ENCODE measurements around the gene LAMB3.

DNA sequence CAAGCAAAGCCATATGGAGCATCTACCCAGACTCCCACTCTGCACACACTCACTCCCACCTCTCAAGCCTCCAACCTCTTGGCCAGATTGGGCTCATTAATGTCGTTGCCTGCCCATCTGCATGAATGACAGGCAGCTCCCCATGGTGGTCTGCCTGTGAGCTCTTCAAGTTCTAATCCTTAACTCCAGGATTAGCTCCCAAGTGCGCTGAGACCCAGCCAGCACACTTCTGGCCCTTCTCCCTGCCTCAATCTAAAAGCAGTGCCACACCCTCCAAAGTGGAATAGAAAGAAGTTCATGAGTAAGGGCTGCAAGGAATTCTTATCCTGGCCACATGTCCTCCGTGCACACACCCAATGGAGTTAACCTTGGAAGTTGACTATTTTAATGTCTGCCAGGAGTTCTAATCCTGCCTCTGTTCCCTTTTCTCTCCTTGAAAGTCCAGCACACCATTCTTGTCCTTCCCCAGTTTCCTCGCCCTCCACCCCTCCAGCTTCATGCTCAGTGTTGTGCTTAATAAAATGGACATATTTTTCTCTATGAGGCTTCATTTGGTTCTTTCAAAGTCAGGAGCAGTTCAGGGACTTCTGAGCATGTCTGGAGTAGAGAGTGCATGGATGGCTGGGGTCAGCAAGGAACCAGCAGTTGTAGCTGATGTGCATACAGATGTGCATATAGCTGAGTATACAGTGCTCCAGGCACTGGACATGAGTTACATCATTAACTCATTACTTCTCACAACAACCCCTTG lies 38.6 kb downstream of the LAMB3 start:
- TF ChIP-seq, protein P1, sequence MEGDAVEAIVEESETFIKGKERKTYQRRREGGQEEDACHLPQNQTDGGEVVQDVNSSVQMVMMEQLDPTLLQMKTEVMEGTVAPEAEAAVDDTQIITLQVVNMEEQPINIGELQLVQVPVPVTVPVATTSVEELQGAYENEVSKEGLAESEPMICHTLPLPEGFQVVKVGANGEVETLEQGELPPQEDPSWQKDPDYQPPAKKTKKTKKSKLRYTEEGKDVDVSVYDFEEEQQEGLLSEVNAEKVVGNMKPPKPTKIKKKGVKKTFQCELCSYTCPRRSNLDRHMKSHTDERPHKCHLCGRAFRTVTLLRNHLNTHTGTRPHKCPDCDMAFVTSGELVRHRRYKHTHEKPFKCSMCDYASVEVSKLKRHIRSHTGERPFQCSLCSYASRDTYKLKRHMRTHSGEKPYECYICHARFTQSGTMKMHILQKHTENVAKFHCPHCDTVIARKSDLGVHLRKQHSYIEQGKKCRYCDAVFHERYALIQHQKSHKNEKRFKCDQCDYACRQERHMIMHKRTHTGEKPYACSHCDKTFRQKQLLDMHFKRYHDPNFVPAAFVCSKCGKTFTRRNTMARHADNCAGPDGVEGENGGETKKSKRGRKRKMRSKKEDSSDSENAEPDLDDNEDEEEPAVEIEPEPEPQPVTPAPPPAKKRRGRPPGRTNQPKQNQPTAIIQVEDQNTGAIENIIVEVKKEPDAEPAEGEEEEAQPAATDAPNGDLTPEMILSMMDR (conservative IDR thresholded peaks at IDR 0.05), result no peak
- TF ChIP-seq ZFX (IDR thresholded peaks at IDR 0.05), result no peak
